Lower leg skin (tissue), 4 donors: Measurements from ENCODE around the gene PTRH1. TPM values are rescaled to one million over a fixed set of nuclear protein-coding genes. Genes with fewer than 3 reads are reported as not detected.

ENCODE experiments used
- DNase-seq, 2 donors: peaks; one replicate each; pipeline ENCODE4 v3.0.0-alpha.2; 2019; ENCODE audit warnings: low spot score in 2 of 2
- H3K4me3 ChIP-seq: fragments of 200-600 bp; sonication (generic); 2 replicates; pipeline ENCODE4 v1.5.1; 2017; ENCODE audit warnings: mild to moderate bottlenecking, low read depth; ENCODE audit not compliant: poor library complexity, severe bottlenecking
- CTCF ChIP-seq, 3 donors: fragments of 450-650 bp; IDR thresholded peaks; one replicate each; pipeline ENCODE4 v1.5.1; 2016; ENCODE audit warnings: antibody characterized with exemption in 3 of 3, mild to moderate bottlenecking in 3 of 3, moderate library complexity in 2 of 3
- POLR2A ChIP-seq, 2 donors: fragments of 450-650 bp; IDR thresholded peaks; one replicate each; pipeline ENCODE4 v1.6.1; 2016 to 2017; ENCODE audit warnings: antibody characterized with exemption in 2 of 2, mild to moderate bottlenecking in 1 of 2, moderate library complexity in 1 of 2
- WGBS, 2 donors: methylation state at CpG; one replicate each; pipeline ENCODE4 v1.1.5; 2018; 5-methylcytosine and 5-hydroxymethylcytosine counted together
- intact Hi-C: fragments of 100-400 bp; cut with DNase I; formaldehyde crosslinking; loops from one replicate; pipeline ENCODE4 v1.15.0; 2023; ENCODE audit warnings: low total_unique reads
- total RNA-seq, 4 donors: library from RNA; depleted of rRNA; stranded (reverse); fragments of >200 nt; gene quantifications; one replicate each; pipeline ENCODE4 v1.1.0, GENCODE V29; 2016

PTRH1 gene
- total RNA-seq, 4 donors from 2014 or later: 28.2 to 71.8 (median 52.3) TPM

- H3K4me3 ChIP-seq: no peak overlapping the region
- intact Hi-C loops: no loop called here
- DNase-seq: peak; percentile 73 to 94
- TF ChIP-seq CTCF (IDR thresholded peaks at IDR 0.05) (no peak), POLR2A (IDR thresholded peaks at IDR 0.05) (no peak)
- WGBS, 2 donors: 40 to 49% methylated on average over 33 of the region's 33 CpGs
Observed at GRCh38 chr9:127742435-127743088, 27.1 kb upstream of the PTRH1 start.

GRCh38 chr9:127741831-127742434, 26.5 kb upstream of the PTRH1 start:
- TF ChIP-seq POLR2A (IDR thresholded peaks at IDR 0.05) (no peak), CTCF (IDR thresholded peaks at IDR 0.05) (no peak)
- 72 to 80% methylated on average over 37 to 38 of the region's 38 CpGs for WGBS, 2 donors
- H3K4me3 ChIP-seq: no peak overlapping the region
- intact Hi-C loops: no loop called here
- peak; percentile 68 to 94 for DNase-seq

- WGBS, 2 donors: 58 to 59% methylated on average over 17 of the region's 19 CpGs
- no peak overlapping the region for H3K4me3 ChIP-seq
- TF ChIP-seq CTCF (IDR thresholded peaks at IDR 0.05) (no peak), POLR2A (IDR thresholded peaks at IDR 0.05) (no peak)
- intact Hi-C loops: loop anchor here (5.0 kb wide), 2 partner anchors 43 to 183 kb away; no protein-coding TSS in a partner anchor
- no peak for DNase-seq
Observed at GRCh38 chr9:127739614-127740330, 24.3 kb upstream of the PTRH1 start.

- H3K4me3 ChIP-seq: no peak overlapping the region
- intact Hi-C loops: loop anchor here (5.0 kb wide), 2 partner anchors 44 to 184 kb away; no protein-coding TSS in a partner anchor
- WGBS, 2 donors: 87 to 88% methylated on average over 13 of the region's 13 CpGs
- TF ChIP-seq POLR2A (IDR thresholded peaks at IDR 0.05) (no peak), CTCF (IDR thresholded peaks at IDR 0.05) (no peak)
- DNase-seq: no peak
Observed at GRCh38 chr9:127738666-127739065, 23.2 kb upstream of the PTRH1 start.

GRCh38 chr9:127735530-127736185, 20.2 kb upstream of the PTRH1 start:
- WGBS, 2 donors: 28 to 36% methylated on average over 15 of the region's 15 CpGs
- no peak for DNase-seq
- H3K4me3 ChIP-seq: no peak overlapping the region
- intact Hi-C loops: loop anchor here (5.0 kb wide), 2 partner anchors 47 to 187 kb away; no protein-coding TSS in a partner anchor
- TF ChIP-seq CTCF (IDR thresholded peaks at IDR 0.05) (no peak), POLR2A (IDR thresholded peaks at IDR 0.05) (no peak)
